Right kidney (tissue), 1 donor: Measurements from ENCODE around the gene NTSR1.
"Not testable (repeated sequence)": the region's sequence is repeated elsewhere in the genome, so short reads cannot be mapped to it uniquely, and the experiment has no call there.

Experiments
- DNase-seq: peaks from one replicate; pipeline ENCODE4 v3.0.0-alpha.2; 2016

NTSR1 gene

GRCh38 chr20:62671765-62672164 lies 36.9 kb upstream of the NTSR1 start:
- no peak for DNase-seq

GRCh38 chr20:62674370-62674769 lies 34.3 kb upstream of the NTSR1 start:
- DNase-seq = no peak

- no peak for DNase-seq
Measured at GRCh38 chr20:62675156-62675876, 33.3 kb upstream of the NTSR1 start.

DNA sequence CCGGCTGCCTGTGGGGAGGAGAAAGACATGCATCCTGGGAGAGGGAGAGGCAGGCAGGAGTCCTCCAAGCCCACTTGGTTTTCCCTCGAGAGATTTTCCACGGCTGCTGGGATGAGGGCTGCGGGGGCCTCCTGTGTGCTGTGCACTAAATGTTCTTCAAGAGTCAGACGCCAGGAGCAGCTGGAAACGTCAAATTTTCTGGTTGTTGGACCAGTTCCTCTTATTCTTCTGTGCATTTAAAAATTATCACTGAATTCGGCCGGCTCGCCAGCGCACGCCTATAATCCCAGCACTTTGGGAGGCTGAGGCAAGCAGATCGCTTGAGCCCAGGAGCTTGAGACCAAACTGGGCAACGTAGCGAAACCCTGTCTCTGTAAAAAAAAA lies 32.8 kb upstream of the NTSR1 start:
- no peak for DNase-seq

DNA sequence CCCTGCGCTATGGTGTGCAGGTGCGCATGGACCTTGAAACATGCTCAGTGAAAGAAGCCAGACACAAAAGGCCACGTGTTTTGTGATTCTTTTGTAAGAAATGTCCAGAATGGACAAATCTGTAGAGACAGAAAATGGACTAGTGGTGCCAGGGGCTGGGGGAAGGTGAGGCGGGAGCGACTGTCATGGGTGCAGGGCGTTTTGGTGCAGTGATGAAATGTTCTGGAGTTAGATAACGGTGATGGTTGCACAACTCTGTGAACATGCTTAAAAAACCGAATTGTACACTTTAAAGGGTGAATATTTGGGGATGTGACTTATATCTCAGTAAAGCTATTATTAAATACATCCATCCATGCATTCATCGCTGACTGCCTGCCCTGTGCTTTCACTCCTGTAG lies 31.7 kb upstream of the NTSR1 start:
- DNase-seq = no peak

- no peak for DNase-seq
Measured at GRCh38 chr20:62677678-62678077, 31.0 kb upstream of the NTSR1 start.

DNA sequence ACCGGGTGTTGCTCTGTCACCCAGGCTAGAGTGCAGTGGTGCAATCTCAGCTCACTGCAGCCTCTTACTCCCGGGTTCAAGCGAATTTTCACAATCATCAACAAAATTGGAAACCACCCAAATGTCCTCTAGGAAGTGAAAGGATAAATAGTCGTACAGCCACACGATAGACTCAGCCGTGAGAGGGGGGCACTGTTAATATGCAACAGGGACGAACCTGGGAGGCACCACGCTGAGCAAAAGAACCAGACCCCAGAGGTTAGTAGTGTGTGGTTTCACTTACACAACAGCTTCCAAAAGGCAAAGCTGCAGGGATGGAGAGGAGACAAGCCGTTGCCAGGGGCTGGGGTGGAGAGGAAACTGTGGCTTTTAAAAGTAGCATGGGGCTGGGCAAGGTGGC lies 30.1 kb upstream of the NTSR1 start:
- no peak for DNase-seq

DNA sequence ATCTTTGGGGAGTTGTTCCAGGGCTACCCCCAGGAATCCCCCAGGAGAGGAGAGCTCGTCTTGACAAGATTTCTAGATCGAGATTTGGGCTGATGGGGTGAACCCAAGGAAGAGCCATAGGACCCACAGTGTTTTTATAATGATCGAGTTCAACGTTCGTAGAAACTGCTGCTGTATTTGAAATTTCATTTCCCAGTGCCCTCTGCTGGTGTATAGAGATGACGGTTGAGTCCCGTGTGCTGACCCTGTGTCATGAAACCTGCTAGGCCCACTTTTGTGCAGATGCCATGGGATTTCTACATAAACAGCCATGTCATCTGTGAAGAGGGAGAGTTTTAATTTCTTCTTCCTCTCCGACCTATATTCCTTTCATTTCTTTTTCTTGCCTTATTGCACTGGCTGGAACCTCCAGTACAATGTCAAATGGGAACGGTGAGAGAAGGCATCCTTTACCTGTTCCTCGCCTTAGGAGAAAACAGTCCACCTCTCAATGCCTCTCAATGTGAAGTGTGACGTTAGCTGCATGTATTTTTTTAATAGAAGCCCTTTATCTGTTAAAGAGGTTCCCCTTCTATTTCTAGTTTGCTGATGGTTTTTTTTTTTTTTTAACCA lies 28.6 kb upstream of the NTSR1 start:
- DNase-seq = no peak

DNA sequence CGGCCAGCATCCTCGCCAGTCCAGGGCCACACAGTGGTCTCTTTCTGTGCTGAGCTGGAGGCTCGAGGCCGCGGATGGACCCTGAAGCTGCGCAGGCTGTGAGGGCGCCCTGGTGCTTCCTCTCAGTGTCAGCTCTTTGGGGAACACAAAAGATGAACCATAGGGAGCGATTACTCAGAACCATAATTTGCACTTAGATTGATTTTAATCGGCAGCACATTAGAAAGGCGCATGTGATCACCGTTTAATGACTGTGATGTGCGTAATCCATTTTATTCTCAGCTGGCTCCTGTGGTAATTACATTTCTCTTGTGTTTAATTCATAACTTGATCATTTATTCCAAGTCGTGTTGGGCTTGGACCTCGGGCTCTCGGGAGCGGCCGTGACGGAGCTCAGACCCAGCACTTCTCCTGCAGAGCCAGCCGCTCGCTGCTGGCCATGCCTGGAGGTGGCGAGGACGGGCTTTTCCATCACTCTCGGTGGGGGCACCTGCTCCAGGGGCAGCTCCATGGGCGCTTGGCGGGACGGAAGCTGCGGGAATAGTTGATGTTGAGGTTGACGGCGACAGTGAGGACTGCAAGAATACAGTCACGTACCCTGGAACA lies 25.6 kb upstream of the NTSR1 start:
- no peak for DNase-seq

DNA sequence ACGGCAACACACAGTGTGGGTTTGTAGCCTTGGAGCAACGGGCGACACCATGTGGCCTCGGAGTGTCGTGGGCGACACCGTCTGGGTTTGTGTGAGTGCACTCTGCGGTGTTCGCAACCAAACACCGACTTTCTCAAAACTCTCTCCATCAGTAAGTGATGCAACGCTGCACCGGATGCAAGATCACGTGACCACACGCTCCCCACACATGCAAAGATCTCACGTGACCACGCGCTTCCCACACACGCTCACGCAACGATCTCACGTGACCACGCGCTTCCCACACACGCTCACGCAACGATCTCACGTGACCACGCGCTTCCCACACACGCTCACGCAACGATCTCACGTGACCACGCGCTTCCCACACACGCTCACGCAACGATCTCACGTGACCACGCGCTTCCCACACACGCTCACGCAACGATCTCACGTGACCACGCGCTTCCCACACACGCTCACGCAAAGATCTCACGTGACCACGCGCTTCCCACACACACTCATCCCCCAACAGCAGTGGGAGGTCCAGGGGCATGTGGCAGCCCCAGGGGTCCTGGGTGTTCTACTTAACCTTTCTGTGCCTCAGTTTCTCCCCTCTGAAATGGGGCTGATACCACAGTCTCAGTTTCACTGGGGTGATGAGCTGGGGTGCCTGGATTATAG lies 24.8 kb upstream of the NTSR1 start:
- not testable (repeated sequence) for DNase-seq

DNA sequence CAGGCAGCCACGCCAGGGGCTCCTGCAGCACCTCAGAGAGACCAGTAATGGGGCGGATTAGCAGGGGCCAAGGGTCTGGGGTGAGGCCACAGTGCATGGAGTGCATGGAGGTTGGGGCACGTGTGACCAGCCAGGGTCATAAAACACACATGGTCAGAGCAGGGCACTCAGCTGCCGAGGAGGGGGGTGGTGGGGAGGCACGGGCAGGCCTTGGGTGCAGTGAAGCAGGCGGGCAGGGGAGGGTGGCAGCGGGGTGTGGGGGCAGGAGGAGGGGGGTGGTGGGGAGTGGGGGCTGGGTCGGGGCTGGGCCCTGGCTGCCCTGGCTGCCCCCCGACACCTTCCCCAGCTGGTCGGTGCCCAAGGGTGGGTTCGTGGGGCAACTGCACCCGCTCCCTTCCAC lies 23.7 kb upstream of the NTSR1 start:
- no peak for DNase-seq

DNA sequence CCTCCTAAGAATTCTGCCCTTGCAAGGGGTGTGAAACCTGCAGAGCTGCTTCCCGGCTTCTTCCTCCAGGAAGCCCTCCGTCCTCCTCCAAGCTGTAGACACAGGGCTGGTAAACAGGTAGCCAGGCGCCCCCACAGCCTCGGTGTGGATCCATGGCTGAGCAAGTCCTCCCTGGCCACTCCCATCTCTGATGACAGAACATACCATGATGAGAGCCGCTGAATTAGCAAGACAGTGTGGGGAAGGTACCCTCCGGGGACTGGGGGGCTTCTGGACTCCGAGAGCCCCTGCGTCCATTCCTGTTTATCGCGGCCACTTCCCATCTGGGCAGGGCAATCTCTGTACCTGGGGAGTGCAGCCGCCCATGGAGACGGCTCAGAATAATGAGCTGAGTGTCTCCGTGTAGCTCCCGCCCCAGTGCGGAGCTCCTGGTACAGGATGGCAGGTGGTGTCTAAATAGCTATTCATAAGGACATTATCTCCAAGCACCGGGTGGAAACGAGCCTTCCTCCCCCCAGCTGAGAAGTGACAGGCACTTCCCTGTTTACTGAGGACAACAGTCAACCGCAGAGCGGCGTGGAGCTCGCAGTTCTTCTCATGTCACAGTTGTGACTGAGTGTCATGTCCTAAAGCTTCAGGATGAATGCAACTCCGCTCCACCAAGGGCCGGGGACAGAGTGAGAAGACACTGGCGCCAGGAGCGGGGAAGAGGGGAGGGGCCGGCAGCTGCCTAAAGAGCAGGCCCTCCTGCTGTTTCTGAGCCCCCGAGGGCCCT lies 22.7 kb upstream of the NTSR1 start:
- DNase-seq = no peak

DNA sequence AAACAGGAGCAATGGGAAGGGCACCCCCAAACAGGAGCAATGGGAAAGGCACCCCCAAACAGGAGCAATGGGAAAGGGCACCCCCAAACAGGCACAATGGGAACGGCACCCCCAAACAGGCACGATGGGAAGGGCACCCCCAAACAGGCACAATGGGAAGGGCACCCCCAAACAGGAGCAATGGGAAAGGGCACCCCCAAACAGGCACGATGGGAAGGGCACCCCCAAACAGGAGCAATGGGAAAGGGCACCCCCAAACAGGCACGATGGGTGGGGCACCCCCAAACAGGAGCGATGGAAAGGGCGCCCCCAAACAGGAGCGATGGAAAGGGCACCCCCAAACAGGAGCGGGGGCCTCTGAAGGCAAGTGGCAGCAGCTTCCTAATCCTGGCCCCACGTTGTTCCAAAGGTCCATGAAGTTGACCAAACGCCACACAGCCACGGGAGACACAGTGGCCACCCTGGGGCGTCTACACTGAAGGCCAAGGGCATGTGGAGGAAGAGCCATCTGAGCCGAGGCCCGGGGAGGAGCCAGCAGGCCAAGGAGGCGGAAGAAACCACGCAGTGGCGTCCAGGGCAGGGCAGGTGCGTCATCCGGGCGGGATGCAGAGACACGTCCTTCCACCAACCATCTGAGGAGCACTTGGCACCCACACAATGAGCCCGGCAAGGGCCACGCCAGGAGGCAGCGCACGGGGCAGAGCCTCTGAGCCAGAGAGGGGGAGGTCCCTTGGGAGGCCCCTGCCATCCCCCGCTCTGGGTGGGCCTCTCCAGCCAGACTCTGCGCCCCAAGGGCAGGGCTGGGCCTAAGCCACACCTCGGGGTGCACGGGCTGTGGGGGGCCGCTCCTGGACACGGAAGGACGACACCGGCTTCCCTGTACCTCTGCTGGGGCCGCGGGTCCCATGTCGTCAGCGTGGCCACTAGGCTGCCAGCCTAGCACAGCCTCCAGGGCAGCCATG lies 21.5 kb upstream of the NTSR1 start:
- no peak for DNase-seq

- DNase-seq = no peak
Measured at GRCh38 chr20:62688083-62688482, 20.6 kb upstream of the NTSR1 start.

DNA sequence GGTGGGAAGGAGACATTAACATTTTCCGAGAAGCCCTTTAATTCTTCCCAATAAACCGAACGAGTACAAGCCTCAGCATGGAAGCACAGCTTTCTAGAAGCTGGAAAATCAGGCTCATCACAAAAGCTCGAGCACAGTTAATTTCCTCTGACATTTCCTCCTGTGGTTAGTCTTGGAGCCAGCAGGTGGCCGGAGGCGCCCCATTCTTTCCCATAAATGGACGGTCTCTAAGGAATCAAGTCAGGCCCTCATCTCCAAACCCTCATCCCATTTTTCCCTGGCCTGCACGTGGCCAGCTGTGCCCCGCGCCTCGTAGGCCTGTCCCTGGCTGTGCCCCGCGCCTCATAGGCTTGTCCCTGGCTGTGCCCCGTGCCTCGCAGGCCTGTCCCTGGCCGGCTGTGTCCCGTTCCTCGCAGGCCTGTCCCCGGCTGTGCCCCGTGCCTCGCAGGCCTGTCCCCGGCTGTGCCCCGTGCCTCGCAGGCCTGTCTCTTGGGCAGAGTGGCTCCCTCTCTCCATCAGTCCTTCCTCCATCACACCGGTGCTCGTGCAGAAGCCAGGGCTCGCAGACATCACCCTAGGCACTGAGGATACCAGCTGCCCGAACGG lies 19.7 kb upstream of the NTSR1 start:
- DNase-seq = no peak

- no peak for DNase-seq
Measured at GRCh38 chr20:62689861-62690260, 18.8 kb upstream of the NTSR1 start.

GRCh38 chr20:62690261-62690820 lies 18.3 kb upstream of the NTSR1 start:
- no peak for DNase-seq

DNA sequence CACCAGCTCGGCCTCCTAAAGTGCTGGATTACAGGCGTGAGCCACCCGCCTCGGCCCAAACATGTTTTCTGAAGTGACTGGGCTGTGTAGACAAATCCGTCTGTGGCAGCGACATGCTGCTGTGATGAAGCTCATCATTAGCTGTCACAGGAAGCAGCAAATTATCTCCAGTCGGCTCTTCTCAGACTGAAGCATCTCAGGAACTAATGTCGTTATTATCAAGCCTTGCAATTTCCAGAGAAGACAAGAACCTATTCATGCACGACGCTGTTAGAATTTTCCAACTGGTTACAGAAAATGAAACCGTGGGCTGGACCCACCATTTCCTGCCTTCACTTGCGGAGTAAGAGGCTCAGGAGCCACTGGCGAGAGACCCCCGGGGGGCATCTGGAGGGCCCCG lies 17.1 kb upstream of the NTSR1 start:
- DNase-seq = no peak

DNA sequence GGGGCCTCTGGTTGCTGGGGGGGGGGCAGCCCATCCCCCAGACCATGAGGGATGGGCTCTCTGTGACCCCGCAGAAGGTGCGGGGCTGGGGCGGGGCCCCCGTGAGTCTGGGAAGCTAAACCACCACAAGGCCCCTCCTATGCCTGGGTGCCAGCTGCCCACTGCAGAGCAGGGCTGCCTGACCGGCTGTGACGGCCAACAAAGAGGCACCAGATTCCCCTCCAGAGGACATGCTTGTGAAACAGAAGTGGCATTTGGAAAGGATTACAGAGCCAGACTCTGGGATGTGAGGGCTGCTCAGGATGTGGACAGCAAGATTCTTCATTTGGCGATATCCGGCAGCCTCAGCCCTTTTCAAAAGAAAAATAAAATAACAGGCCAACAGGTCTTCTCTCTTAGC lies 16.5 kb upstream of the NTSR1 start:
- no peak for DNase-seq

- DNase-seq = no peak
Measured at GRCh38 chr20:62692801-62693523, 15.7 kb upstream of the NTSR1 start.
